NCI-H526 (cell line): ENCODE data around the gene C11orf98.
"Not testable (repeated sequence)": the region's sequence is repeated elsewhere in the genome, so short reads cannot be mapped to it uniquely, and the experiment has no call there.

Experiments used
- DNase-seq, 2 experiments: peaks; one replicate each; lab custom pipeline; 2025; lab: John Stamatoyannopoulos, UW

The C11orf98 gene

DNA sequence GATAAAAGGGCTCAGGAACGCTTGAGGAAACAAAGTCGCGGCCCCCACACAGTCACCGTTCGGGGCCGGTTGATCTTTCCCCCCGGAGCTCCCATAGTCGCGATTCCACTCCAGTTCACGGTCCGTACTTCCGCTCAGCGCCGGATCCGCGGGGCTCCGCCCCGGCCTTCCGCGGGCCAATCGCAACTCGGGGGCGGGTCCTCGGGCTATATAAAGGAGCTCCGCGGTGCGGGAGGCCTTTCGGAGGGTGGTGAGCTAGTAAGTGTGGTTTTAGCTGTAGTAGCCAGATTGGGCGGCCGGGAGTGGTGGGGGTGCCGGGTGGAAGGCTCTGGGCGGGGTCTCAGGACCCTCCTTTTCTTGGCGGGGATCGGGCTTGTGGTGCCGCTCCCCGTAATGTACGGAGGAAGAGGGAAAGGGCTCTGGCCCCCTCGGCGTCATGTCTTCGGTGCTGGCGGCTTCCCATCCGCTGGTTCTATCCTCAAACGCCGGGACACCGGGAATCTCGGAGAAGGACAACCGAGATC is at the start of gene C11orf98, which contains the start of gene CSKMT:
Gene C11orf98, minus strand, starts transcription at position 136 of the 524 bp plus-strand sequence. Its CDS starts 41 bp downstream, at position 95.
Gene CSKMT, plus strand, starts transcription at position 238 of the 524 bp plus-strand sequence. CDS start 568 bp downstream, outside the sequence.
- peak; percentile 82 to 98 for DNase-seq

DNA sequence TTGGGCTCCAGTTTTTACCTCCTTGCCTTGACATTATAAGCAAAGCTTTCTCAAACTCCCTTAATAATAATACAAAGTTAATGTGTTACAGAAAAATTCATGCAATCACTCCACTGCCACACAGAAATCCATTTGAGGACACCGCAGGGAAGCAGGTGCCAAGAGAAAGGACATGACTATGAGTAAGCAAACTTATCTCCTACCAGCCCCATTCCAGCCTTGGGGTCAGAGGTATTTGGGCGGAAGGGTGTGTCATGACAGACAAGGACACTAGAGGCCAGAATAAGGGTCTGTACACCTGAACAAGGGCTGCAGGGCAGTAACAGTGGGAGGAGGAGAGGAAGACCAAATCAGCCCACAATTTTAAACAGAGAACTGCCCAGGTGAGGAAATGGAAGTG is 48.3 kb upstream of the C11orf98 start:
- no peak for DNase-seq

DNA sequence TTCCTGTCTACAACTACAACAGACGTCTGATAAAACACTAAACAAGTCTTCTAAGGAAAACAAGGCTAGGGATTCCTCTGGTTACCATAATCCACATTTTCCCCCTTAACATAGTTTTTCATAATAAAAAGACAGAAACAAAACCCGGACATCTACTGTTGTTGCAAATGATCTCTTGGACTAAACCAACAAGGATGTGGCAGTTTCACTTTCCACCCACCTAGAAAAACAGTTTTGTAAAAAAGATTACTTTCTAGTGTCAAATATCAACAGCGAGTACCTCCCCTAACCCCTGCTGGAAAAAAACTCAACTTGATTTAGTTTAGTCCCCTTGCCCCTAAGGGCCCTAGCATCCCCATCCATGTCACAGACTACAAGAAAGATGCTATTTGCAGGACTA is 47.9 kb upstream of the C11orf98 start:
- DNase-seq, result no peak

DNA sequence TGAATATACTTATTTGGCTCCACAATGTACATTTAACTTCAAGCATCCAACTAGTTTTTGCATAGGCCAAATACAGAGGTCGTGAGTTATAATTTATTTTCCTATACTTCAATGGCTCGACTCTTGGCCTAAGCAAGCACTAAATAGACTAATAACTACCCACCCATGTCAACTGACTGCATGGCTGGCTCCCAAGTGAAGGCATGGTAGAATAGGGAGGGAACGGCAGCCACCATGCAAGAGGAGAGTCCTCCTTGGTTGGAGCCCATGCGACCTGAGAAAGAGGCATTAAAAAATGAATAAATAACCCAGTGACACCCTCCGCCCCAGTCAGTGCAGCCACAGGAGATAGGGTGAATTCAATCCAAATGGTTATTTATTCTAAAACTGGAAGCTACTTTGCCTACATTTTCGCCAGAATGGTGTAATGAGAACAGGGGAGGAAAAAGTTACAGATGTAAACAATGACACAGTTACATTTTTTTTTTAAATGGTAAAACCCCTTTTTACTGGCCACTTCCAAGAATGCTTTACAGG is 47.3 kb upstream of the C11orf98 start:
- DNase-seq, result no peak

DNA sequence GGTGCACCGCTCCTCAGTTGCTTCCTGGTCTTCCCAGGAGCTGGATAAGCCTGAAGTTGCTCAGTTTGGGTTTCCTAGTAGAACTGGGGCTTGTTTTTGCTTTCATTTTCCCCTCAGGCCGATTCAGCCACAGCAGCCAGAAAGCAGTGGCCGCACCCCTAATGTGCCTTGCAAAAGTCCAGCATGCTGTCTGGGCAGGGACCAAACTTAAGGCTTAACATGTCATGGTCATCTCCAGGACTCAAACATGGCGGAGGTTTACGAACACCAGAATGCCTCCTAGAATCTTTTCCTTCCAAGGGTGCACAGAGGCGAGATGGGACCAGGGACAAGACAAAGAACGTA is 45.0 kb upstream of the C11orf98 start:
- no peak for DNase-seq

DNA sequence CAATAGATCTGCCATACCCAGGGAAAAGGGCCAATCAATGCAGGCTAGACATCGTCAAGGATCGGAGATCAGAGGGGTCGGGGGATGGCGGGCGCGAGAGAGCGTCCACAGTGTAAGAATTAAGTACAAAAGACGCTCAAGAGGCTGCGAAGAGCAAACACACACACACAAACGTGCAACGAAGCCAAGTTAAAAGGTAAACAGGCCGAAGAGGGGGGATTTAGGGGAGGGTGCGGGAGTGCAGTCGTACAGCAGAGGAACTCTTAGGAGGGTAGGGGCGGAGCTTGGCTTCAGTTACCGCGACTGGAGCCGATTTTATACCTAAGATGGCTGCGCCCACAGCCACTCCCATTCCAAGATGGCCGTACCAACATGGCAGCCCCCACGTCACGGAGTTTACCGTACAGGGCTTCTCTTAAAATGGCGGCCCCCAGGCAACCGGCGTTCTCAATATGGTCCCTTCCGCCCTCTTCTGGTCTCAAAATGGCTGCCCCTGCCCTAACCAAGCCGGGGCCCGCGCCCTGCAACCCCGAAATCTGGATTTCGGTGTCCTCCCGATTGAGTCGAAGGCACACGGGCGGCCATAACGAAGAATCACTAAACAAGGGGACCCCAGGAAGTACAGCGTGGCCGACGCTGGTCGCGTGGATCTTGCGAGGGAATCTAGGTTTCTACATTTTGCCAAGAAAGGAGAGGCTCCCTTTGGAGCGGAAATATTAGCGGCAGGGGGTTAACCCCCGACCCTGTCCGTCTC is 44.4 kb upstream of the C11orf98 start:
- DNase-seq, result peak; percentile 98 to 99

DNA sequence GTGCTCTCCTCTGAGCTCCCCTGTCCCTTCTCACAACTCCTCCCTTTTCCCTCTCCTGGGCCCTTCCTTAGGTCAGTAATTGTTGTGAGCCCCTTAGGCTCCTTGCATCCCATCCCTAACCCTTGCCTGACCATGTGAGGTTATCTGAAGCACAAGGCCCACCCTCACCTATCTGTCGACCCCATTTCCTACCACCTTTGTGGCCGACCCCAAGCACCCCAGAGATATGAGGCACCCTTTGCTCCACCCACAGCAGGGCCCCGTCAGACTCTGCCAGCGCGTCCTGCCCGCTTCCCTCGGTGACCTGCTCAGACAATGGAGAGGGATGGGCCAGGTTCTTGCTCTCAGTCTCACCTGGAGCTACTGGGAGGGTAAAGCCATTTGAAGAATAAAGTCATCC is 43.8 kb upstream of the C11orf98 start:
- DNase-seq, result peak in 1 of 2 experiments; percentile 62

DNA sequence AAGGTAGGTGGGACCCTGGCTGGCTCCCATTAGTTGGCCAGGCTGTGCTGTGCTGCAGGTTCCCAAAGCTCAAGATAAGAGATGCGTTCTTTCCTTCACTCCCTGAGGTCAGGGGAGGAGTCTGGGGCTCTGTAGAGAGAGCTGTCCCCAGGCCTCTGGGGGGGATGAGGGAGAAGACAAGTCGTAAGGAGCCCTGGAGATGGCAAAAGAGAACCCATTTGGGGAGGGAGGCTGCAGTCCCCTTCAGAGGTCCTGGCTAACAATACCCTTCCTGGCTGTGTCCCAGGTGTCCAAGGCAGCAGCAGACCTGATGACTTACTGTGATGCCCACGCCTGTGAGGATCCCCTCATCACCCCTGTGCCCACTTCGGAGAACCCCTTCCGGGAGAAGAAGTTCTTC is 43.4 kb upstream of the C11orf98 start:
- DNase-seq, result peak in 1 of 2 experiments; percentile 41

DNA sequence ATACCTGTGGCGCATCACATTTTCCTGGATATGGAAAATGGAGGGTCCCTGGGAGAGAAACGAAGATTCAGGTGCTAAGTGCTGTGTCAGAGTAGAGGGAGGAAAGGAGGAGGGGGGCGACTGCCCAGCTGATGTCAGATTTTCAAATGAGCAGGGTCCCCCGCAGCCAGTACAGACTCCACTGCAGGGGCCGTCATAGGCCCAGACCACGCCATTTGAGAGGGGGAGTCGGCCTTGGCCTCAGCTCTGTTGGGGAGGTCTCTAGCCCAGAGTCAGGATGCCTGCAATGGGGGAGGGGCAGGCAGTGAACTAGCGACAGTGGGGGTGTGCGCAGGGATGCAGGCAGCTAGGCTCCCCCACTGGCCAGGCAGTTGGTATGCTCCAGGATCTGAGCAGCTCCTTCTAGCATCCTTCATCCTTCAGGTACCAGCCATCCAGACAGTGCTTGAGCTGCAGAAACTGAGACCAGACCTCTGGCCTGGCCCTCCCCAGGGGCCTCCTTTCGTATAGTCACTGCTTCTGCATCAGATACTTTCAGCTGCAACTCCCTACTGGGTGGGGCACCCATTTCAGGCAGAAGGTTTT is 42.4 kb upstream of the C11orf98 start, which contains the start of the genes BSCL2 and GNG3:
Gene BSCL2, minus strand, starts transcription at position 148 of the 585 bp plus-strand sequence. CDS start 229 bp downstream, outside the sequence.
Gene GNG3, plus strand, starts transcription at position 400 of the 585 bp plus-strand sequence. CDS start 620 bp downstream, outside the sequence.
- DNase-seq, result peak in 1 of 2 experiments; percentile 56

DNA sequence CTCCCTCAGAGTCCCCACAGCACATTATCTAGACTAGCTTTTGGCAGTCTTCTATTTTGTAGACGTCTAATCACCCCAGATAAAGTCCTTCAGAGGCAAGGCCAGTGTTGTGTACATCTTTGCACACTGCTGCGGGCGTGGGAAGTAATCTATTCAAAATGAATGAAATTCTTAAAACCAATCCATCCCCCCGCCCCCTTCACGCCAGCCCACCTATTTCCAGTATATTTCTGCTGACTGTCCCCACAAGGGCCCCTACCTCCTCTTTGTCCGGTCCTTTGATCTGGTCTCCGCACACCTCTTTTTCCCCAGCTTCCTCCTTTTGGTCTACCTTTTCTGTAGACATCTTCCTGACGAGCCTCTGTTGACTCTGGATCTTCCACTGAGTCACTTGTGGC is 41.8 kb upstream of the C11orf98 start:
- DNase-seq, result no peak

DNA sequence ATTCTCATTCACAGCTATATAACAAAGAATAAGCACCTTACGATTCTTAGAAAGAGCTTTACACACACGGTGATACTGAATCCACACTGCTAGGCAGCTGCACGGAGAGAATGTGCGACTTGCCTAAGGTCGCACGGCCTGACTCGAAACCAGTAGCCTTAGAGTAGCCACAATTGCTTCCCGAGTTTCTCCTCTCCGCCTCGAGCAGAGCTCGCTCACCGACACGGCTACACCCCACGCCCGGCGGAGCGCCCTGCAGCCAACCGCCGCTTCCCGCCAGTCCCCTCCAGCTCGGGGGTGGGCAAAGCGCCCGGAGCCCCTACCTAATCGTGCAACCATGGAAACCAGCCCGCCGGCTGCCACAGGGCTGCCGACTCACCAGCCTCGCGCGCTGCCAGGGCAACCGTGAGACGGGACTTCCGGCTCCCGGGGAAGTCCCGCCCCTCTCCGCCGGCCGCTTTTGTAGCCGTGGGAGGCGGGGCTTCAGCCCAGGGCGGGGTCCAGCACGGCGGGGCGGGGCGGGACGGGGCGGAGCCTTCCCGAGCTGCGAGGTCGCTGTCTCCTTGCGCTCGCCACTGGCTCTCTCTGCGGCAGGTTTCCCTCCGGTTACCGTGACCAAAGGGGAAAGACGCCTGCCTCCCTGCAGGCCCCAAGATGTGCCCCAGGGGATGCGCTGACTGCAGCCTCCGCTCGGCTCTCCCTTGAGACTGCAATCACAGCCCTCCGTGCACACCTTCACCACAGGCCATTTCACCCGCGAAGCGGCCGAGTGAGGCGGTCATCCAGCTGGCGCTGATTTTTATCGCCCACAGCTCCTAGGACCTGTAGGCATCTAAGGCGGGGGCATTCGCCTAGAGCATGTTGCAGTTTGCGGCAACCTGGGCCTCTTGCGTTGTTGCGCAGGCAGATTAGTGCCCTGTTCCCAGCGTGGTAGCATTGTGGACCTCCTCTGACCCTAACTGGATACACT is 41.2 kb upstream of the C11orf98 start:
- peak; percentile 95 to 99 for DNase-seq

DNA sequence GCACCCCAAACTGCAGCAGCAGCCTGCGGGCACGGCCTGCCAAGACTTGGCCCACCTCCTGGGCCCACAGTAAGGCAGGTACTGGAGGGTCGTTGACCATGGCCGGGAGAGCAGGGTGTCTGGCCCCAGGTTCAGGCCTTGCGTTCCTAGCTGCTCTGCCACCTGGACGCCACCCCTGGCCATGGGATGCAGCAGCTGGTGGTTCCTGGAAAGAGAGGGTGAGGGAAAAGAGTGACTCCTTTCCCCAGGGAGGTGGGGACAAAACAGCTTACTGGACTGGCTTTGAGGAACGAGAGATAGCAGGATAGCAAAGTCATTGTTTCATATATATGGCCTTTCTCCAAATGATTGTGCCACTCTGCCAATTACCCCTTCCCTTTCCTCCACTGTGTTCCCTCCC is 40.4 kb upstream of the C11orf98 start:
- peak; percentile 44 to 65 for DNase-seq

DNA sequence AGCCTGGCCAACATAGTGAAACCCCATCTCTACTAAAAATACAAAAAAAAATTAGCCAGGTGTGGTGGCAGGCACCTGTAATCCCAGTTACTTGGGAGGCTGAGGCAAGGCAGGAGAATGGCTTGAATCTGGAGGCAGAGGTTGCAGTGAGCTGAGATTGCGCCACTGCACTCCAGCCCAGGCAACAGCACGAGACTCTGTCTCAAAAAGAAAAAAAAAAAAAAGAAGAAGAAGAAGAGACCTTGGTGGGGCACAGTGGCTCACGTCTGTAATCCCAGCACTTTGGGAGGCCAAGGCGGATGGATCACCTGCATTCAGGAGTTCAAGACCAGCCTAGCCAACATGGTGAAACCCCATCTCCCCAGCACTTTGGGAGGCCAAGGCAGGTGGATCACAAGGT is 38.9 kb upstream of the C11orf98 start:
- DNase-seq, result not testable (repeated sequence)

DNA sequence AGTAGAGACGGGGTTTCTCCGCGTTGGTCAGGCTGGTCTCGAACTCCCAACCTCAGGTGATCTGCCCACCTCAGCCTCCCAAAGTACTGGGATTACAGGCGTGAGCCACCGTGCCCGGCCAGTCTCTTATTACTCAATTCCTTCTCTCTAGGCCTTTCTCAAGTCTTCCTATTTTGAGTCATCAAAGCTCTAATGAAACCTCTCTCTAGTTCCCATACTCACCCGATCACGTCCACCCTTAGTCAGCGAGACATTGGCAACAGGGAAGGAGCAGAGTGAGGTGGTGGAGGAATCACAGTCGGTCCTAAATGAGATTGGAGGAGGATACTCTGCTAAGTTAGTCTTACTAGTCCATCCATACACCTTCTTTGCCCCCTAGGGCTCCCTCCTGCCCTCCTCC is 37.2 kb upstream of the C11orf98 start:
- no peak for DNase-seq

DNA sequence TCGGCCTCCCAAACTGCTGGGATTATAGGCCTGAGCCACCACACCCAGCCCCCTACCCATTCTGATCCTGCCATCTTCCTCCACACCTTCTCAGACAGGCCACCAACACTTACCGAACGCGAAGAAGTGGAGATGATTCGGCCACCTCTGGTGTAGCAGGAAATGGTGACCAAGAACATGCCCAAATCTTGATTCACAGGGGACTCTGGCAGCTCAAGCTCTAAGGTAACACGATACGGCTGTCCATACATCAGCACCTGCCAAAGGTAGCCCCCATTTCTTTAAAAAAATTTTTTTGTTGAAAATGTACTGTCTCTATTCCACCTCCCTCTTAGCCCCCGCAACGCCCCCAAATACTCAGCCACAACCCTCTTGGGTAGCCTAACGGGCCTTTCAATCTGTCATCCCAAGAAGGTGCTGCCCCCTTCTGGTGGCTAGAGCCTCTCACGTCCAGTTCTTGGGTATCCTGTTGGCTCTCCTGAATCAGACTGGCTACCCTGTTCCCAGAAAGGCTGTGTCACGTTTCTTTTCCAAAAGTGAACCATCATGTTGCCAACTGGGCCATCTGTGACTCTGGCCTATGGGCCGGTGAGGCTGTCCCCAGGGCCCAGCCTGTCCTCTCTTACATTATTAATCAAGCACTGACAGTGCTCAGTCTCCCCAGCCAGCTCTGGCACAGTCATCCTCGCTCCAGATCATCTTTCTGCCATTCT is 29.6 kb upstream of the C11orf98 start:
- DNase-seq, result peak; percentile 66 to 87

DNA sequence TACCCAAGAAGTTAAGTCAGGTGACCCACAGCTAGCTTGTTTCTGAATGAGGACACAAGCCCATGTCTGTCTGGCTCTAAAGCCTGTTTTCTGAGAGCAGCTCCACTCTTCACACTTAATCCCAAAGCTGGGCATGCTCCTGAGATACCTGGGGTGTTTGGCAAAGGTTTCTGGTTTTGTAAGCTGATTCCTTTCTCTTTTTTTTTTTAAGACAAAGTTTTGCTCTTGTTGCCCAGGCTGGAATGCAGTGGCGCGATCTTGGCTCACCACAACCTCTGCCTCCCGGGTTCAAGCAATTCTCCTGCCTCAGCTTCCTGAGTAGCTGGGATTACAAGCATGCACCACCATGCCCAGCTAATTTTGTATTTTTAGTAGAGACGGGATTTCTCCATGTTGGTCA is 28.6 kb upstream of the C11orf98 start:
- DNase-seq, result not testable (repeated sequence)

DNA sequence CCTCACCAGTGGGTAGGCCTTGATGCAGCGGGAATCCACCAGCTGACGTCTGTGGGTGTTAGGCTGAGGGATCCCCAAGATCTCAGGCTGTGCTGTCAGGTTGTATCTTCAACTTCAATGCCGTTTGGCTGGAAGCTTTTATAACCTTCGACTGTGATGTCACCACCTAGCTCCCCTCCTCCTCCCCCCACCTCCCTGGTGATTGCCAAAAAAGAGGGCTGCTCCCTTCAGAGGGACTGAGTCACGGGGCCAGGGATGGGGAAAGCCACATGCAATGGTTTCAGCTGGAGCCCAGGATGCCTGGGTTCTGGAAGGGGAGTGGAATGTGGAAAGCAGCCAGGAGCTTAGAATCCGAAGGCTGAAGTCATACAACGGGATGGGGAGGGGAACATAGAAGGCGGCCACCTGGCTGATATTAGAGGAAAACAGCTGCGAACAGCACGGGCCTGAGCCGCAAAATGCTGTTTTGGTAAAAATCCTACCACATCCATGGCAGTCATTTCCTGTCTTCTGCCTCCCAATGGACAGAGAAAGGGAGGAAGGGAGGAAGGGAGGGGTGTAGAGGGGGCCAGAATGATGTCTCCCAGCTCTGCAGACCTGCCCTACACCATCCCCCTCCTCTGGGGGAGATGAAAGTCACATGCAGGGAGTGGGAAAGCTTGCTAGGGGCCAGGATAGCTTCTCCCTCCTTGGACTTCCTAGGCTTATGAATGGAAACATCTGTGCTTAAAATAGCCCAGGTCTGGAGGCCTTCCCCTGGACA is 24.6 kb upstream of the C11orf98 start, which contains the start of gene LRRN4CL:
Gene LRRN4CL, minus strand, starts transcription at position 110 of the 763 bp plus-strand sequence. CDS start 1,022 bp downstream, outside the sequence.
- no peak for DNase-seq

DNA sequence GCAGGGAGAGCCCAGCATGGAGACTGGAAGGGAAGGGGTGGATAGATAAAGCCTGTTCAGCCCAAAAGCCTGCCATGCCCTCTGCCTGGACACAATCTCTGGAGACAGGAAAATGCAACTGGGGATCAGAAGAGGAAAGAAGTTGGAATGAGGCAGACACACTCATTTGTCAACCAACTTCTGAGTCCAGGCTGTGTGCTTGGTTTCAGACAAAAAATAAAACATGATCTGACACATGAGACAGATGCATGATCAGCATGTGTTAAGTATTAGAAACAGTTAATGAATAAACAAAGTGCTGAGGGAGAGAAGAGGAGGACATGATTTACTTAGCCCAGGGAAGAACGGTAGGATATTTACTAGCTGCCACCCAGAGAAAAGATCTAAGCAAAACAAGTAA is 23.5 kb upstream of the C11orf98 start:
- no peak for DNase-seq

DNA sequence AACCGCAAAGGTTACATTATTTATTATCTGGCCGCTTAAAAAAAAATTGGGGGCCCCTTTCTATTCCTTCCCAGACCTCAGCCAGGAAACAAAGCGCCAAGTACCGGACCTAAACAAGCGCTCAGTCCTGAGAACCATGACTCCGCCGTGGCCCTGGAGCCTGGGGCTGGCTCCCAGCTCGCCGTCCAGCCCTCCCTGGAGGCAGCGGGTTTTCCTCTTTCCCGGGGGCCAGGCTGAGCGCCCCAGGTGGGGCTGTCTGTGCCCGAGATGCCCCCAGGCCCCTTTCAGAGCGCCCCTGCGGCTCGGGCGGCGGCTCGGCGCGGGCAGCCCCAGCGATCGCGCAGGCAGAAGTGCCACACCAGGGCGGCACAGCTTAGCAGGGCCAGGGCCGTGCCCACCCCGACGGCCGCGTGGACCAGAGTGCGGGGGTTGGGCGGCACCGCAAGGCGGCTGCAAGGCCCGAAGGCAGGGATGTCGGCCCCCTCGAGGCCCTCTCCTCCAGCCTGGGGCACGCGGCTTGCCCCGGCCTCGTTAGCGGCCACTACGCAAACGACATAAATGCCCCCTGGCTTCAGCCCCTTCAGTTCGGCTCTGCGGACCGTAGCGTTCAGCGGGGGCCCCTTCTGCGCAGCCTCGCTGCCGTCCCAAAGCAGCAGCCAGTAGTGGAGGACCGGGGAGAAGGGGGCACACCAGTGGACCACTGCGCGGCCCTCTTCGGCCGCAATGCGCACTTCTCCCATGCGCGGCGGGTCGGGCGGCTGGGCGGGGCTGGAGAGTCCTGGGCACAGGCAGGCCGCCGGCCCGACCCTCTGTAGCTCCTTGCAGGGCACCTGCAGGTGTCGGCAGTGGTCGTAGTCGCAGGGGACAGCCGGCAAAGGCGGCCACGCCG is 22.7 kb upstream of the C11orf98 start:
- no peak for DNase-seq
